ENCODE results near the gene DNASE1L2. TPM values are rescaled to one million over a fixed set of nuclear protein-coding genes. Genes with fewer than 3 reads are reported as not detected.

Gene DNASE1L2
- total and polyA plus RNA-seq, 2 experiments from 2014 or later: 0.23 to 0.80 TPM

DNA sequence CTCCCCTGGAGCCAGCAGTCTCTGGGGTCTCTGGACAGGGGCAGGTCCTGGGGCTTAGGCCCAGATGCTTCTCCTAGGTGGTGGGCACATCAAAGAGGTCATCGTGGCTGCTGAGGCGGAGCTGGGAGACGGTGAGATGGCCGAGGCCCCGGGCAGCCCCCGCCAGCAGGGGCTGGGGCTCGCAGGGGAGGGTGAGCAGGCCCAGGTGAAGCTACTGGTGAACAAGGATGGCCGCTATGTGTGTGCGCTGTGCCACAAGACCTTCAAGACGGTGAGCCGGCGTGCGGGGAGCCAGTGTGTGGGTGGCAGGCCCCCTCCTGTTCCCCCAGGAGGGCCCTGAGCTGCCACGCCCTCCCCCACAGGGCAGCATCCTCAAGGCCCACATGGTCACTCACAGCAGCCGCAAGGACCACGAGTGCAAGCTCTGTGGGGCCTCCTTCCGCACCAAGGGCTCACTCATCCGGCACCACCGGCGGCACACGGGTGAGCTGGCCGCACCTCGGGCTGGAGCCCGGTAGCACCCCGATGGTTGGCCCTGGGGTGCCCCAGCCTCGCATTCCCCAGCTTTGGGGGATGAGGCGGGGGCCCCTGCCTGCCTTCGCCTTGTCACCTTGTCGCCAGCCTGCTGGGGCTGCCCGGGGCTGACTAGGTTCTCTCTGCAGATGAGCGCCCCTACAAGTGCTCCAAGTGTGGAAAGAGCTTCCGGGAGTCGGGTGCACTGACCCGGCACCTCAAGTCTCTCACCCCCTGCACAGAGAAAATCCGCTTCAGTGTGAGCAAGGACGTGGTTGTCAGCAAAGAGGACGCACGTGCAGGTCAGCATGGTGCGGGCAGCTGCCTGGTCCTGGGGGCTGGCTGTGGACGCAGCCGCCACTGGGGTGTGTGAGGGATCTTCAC, 3.9 kb upstream of the DNASE1L2 start:
- no peak overlapping the region for H3K27ac ChIP-seq
- WGBS (ENCODE audit: low lambda C conversion rate, missing lambda C conversion rate): 95% methylated on average over 34 of the region's 41 CpGs
- peaks cover 8% of the 10 kb centered on the region for H4K20me1 ChIP-seq (ENCODE audit: insufficient read depth, poor library complexity, severe bottlenecking)
- peaks cover 13% of the 10 kb centered on the region for H3K4me1 ChIP-seq (ENCODE audit: insufficient read depth)
- no peaks in the 10 kb centered on the region for H3K36me3 ChIP-seq (replicated peaks; ENCODE audit: insufficient read depth, low read depth)
- no peak overlapping the region for H3K4me2 ChIP-seq
- no peak overlapping the region for H3K4me3 ChIP-seq
- H2AFZ ChIP-seq: no peak overlapping the region
- H3K27me3 ChIP-seq: peaks cover 21% of the 10 kb centered on the region
- H3K9me2 ChIP-seq (replicated peaks; ENCODE audit: insufficient read depth): no peaks in the 10 kb centered on the region
- DNase-seq (ENCODE audit: low spot score): no peak
- TF ChIP-seq EZH2 (IDR thresholded peaks at IDR 0.05; ENCODE audit: borderline replicate concordance) (no peak), EZH2phosphoT487 (IDR thresholded peaks at IDR 0.05; ENCODE audit: low read depth, severe bottlenecking, unreplicated experiment) (no peak)
- TF ChIP-seq, protein P1, sequence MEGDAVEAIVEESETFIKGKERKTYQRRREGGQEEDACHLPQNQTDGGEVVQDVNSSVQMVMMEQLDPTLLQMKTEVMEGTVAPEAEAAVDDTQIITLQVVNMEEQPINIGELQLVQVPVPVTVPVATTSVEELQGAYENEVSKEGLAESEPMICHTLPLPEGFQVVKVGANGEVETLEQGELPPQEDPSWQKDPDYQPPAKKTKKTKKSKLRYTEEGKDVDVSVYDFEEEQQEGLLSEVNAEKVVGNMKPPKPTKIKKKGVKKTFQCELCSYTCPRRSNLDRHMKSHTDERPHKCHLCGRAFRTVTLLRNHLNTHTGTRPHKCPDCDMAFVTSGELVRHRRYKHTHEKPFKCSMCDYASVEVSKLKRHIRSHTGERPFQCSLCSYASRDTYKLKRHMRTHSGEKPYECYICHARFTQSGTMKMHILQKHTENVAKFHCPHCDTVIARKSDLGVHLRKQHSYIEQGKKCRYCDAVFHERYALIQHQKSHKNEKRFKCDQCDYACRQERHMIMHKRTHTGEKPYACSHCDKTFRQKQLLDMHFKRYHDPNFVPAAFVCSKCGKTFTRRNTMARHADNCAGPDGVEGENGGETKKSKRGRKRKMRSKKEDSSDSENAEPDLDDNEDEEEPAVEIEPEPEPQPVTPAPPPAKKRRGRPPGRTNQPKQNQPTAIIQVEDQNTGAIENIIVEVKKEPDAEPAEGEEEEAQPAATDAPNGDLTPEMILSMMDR (IDR thresholded peaks at IDR 0.05; ENCODE audit: poor library complexity): no peak
- no peaks in the 10 kb centered on the region for H3K9me3 ChIP-seq (ENCODE audit: low read depth)
- peaks cover 7% of the 10 kb centered on the region for H3K79me2 ChIP-seq

- no peaks in the 10 kb centered on the region for H3K36me3 ChIP-seq (replicated peaks; ENCODE audit: insufficient read depth, low read depth)
- no peak overlapping the region for H2AFZ ChIP-seq
- H3K4me2 ChIP-seq: no peak overlapping the region
- no peaks in the 10 kb centered on the region for H3K79me2 ChIP-seq
- H3K27me3 ChIP-seq: peaks cover 26% of the 10 kb centered on the region
- H3K27ac ChIP-seq: no peak overlapping the region
- H3K9me2 ChIP-seq (replicated peaks; ENCODE audit: insufficient read depth): no peaks in the 10 kb centered on the region
- peaks cover 16% of the 10 kb centered on the region for H3K4me1 ChIP-seq (ENCODE audit: insufficient read depth)
- no peaks in the 10 kb centered on the region for H3K9me3 ChIP-seq (ENCODE audit: low read depth)
- TF ChIP-seq EZH2 (IDR thresholded peaks at IDR 0.05; ENCODE audit: borderline replicate concordance): no peak
- TF ChIP-seq, protein P1 (IDR thresholded peaks at IDR 0.05; ENCODE audit: poor library complexity): no peak
- no peak for TF ChIP-seq EZH2phosphoT487 (IDR thresholded peaks at IDR 0.05; ENCODE audit: low read depth, severe bottlenecking, unreplicated experiment)
- WGBS (ENCODE audit: low lambda C conversion rate, missing lambda C conversion rate): 97% methylated on average over 26 of the region's 28 CpGs
- peaks cover 14% of the 10 kb centered on the region for H4K20me1 ChIP-seq (ENCODE audit: insufficient read depth, poor library complexity, severe bottlenecking)
- no peak for DNase-seq (ENCODE audit: low spot score)
- no peak overlapping the region for H3K4me3 ChIP-seq
Observed at GRCh38 chr16:2233046-2233775, 3.0 kb upstream of the DNASE1L2 start.

GRCh38 chr16:2233872-2234812, 2.1 kb upstream of the DNASE1L2 start:
- Histone ChIP-seq H3K36me3 (replicated peaks; ENCODE audit: insufficient read depth, low read depth) (no peaks in the 10 kb centered on the region), H3K27ac (no peak overlapping the region), H3K4me2 (no peak overlapping the region), H3K27me3 (peaks cover 26% of the 10 kb centered on the region), H3K79me2 (no peaks in the 10 kb centered on the region), H3K4me3 (no peak overlapping the region), H3K9me2 (replicated peaks; ENCODE audit: insufficient read depth) (no peaks in the 10 kb centered on the region), H2AFZ (no peak overlapping the region), H3K4me1 (ENCODE audit: insufficient read depth) (peaks cover 16% of the 10 kb centered on the region), H3K9me3 (ENCODE audit: low read depth) (no peaks in the 10 kb centered on the region), H4K20me1 (ENCODE audit: insufficient read depth, poor library complexity, severe bottlenecking) (peaks cover 14% of the 10 kb centered on the region)
- TF ChIP-seq EZH2 (IDR thresholded peaks at IDR 0.05; ENCODE audit: borderline replicate concordance): no peak
- TF ChIP-seq, protein P1 (IDR thresholded peaks at IDR 0.05; ENCODE audit: poor library complexity): no peak
- no peak for DNase-seq (ENCODE audit: low spot score)
- WGBS (ENCODE audit: low lambda C conversion rate, missing lambda C conversion rate): 98% methylated on average over 43 of the region's 51 CpGs

All from hepatocyte (in vitro differentiated cells).